ENCODE results near the gene WWOX. TPM values are rescaled to one million over a fixed set of nuclear protein-coding genes. Genes with fewer than 3 reads are reported as not detected.

The WWOX gene
- total RNA-seq, 1 donor from 2014 or later: 43.2 TPM

DNA sequence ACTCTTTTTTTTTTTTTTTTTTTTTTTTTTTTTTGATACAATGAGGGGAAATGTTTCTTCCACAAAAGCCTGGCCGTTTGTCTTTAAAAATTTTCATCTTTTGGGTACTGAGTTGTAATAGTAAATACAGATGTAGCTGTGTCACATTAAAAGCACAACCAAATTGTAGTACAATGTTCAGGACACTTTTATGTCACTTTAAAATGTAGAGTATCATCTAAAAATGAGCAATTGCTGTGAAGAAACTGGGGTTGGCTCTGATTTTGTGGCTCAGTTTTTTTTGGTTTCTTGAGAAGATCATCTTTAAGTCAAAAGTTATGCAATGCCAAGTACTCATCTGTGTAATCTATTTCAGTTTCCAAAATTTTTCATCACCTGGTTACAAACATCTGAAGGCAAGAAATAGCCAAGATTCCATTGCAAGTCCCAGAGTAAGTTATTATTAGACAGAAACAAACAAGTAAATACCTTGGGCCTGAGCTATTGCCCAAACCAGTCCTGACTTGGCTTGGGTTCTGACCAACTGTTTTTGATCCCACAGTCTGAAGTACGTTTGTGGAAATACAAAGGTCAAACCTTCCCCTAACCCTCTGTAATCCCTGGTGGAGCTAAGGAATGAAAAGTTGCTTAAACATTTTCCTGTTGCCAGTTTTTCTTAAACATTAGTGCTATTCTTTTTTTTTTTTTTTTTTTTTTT, 717.2 kb downstream of the WWOX start:
- Mint-ChIP-seq H3K9me3 (ENCODE audit: low read depth) (no peaks in the 10 kb centered on the region), H3K4me3 (ENCODE audit: low read depth) (no peak overlapping the region), H3K36me3 (ENCODE audit: insufficient read depth) (no peaks in the 10 kb centered on the region), H3K27me3 (peaks cover 9% of the 10 kb centered on the region), H3K27ac (no peak overlapping the region), H3K4me1 (ENCODE audit: low read depth) (peaks cover 12% of the 10 kb centered on the region)
- no peak for TF ChIP-seq CTCF (IDR thresholded peaks at IDR 0.05; ENCODE audit: unreplicated experiment)
- no peak for DNase-seq (ENCODE audit: low spot score, unreplicated experiment)

- Mint-ChIP-seq H3K4me3 (ENCODE audit: low read depth) (no peak overlapping the region), H3K27me3 (peaks cover 9% of the 10 kb centered on the region), H3K4me1 (ENCODE audit: low read depth) (peaks cover 12% of the 10 kb centered on the region), H3K27ac (no peak overlapping the region), H3K36me3 (ENCODE audit: insufficient read depth) (no peaks in the 10 kb centered on the region), H3K9me3 (ENCODE audit: low read depth) (no peaks in the 10 kb centered on the region)
- no peak for TF ChIP-seq CTCF (IDR thresholded peaks at IDR 0.05; ENCODE audit: unreplicated experiment)
- DNase-seq (ENCODE audit: low spot score, unreplicated experiment): no peak
Measured at GRCh38 chr16:78817200-78817739, 717.8 kb downstream of the WWOX start.

GRCh38 chr16:78821335-78821734, 721.9 kb downstream of the WWOX start:
- Mint-ChIP-seq H3K36me3 (ENCODE audit: insufficient read depth) (no peaks in the 10 kb centered on the region), H3K4me1 (ENCODE audit: low read depth) (no peaks in the 10 kb centered on the region), H3K27me3 (peaks cover 3% of the 10 kb centered on the region), H3K9me3 (ENCODE audit: low read depth) (peaks cover 3% of the 10 kb centered on the region), H3K4me3 (ENCODE audit: low read depth) (no peak overlapping the region), H3K27ac (no peak overlapping the region)
- no peak for TF ChIP-seq CTCF (IDR thresholded peaks at IDR 0.05; ENCODE audit: unreplicated experiment)
- no peak for DNase-seq (ENCODE audit: low spot score, unreplicated experiment)

DNA sequence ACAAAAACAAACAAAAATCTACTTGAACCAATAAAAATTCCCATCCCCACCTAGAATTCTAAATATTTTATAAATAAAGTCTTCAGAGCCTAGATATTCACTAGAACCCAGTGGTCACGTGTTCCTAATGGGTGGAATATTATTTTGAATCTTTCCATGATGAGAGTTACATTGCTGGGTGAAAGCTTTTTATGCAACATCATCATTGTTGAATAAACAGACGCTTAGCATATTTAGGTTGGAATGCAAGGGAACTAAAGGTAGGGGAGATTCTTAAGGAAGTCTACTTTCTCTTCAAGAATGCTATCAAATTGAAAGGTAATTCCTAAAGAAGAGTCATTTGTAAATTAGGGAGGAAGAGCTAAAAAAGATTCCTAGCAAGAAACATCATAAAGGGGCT, 723.1 kb downstream of the WWOX start:
- Mint-ChIP-seq H3K27ac (no peak overlapping the region), H3K27me3 (peaks cover 3% of the 10 kb centered on the region), H3K4me3 (ENCODE audit: low read depth) (no peak overlapping the region), H3K36me3 (ENCODE audit: insufficient read depth) (no peaks in the 10 kb centered on the region), H3K9me3 (ENCODE audit: low read depth) (peaks cover 3% of the 10 kb centered on the region), H3K4me1 (ENCODE audit: low read depth) (no peaks in the 10 kb centered on the region)
- no peak for TF ChIP-seq CTCF (IDR thresholded peaks at IDR 0.05; ENCODE audit: unreplicated experiment)
- DNase-seq (ENCODE audit: low spot score, unreplicated experiment): no peak

- DNase-seq (ENCODE audit: low spot score, unreplicated experiment): no peak
- Mint-ChIP-seq H3K36me3 (ENCODE audit: insufficient read depth) (no peaks in the 10 kb centered on the region), H3K4me1 (ENCODE audit: low read depth) (no peaks in the 10 kb centered on the region), H3K27me3 (no peaks in the 10 kb centered on the region), H3K27ac (no peak overlapping the region), H3K4me3 (ENCODE audit: low read depth) (no peak overlapping the region), H3K9me3 (ENCODE audit: low read depth) (peaks cover 3% of the 10 kb centered on the region)
- TF ChIP-seq CTCF (IDR thresholded peaks at IDR 0.05; ENCODE audit: unreplicated experiment): no peak
Measured at GRCh38 chr16:78823027-78823426, 723.6 kb downstream of the WWOX start.
